ENCODE data around the gene CDH8.

CDH8 gene

DNA sequence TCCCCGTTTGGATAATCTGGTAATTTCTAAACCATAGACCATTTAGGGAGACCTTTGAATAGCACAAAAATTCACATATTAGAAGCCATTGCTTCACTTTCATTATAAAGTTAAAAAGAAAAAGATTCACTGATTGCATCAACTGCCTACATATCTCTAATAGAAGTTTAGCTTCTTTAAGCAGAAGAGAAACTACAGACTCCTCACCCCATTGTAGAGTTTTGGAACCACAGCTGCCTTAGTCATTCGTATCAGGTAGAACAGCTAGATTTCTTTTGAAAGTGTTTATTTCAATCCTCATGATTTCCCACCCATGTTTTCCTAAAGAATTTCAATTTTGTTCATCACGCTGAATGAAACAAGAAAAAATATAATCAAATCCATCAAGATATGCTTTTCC lies 144.8 kb downstream of the CDH8 start:
- DNase-seq (ENCODE audit: extremely low spot score) = no peak
- TF ChIP-seq, protein P1, sequence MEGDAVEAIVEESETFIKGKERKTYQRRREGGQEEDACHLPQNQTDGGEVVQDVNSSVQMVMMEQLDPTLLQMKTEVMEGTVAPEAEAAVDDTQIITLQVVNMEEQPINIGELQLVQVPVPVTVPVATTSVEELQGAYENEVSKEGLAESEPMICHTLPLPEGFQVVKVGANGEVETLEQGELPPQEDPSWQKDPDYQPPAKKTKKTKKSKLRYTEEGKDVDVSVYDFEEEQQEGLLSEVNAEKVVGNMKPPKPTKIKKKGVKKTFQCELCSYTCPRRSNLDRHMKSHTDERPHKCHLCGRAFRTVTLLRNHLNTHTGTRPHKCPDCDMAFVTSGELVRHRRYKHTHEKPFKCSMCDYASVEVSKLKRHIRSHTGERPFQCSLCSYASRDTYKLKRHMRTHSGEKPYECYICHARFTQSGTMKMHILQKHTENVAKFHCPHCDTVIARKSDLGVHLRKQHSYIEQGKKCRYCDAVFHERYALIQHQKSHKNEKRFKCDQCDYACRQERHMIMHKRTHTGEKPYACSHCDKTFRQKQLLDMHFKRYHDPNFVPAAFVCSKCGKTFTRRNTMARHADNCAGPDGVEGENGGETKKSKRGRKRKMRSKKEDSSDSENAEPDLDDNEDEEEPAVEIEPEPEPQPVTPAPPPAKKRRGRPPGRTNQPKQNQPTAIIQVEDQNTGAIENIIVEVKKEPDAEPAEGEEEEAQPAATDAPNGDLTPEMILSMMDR (IDR thresholded peaks at IDR 0.05; ENCODE audit: control extremely low read depth, extremely low read depth, low read depth, missing control alignments) = no peak
- ChIA-PET POLR2A (no interaction called here), CTCF (interaction anchor here (1.0 kb wide), 2 partner anchors 12 to 16 kb away, joined by 3 to 5 read pairs; no protein-coding TSS in a partner anchor)

DNA sequence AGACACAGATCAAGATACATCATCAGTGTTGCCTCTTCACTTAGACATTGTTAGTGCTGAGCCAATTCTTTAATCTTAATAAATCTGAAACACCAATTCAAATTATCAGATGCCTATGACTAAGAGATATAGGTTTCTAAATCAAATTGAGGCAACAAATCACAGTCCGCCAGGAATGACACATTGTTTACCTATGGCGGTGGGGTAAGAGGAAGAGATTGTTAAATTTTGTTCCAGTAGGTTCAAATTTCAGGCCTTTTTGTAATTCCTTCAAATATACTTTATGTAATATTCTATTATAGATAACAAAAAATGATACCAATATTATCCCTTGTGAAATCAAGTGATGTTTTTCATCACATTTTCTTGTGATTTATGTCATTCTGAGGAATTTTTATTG lies 145.9 kb downstream of the CDH8 start:
- DNase-seq (ENCODE audit: extremely low spot score) = no peak
- ChIA-PET POLR2A (no interaction called here), CTCF (no interaction called here)
- TF ChIP-seq, protein P1 (IDR thresholded peaks at IDR 0.05; ENCODE audit: control extremely low read depth, extremely low read depth, low read depth, missing control alignments) = no peak

DNA sequence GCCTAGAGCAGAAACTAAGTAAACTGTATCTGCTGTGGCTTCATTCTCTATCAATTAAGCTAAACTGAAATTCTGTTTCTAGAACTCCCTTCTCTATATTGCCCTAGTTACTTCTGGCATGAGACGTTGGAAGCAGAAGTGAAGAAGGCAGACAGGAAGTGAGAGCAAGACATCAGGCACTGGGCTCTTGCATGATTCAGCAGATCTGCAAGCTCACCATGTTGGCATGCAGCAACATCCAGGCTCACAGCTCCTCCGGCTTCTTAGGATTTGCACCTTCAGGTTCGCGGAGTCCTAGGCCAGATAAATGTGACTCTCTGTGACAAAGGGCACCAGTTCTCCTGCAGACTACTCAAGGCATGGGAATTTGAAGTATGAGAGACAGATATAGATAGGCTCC lies 148.3 kb downstream of the CDH8 start:
- ChIA-PET CTCF (no interaction called here), POLR2A (no interaction called here)
- TF ChIP-seq, protein P1 (IDR thresholded peaks at IDR 0.05; ENCODE audit: control extremely low read depth, extremely low read depth, low read depth, missing control alignments) = no peak
- no peak for DNase-seq (ENCODE audit: extremely low spot score)

DNA sequence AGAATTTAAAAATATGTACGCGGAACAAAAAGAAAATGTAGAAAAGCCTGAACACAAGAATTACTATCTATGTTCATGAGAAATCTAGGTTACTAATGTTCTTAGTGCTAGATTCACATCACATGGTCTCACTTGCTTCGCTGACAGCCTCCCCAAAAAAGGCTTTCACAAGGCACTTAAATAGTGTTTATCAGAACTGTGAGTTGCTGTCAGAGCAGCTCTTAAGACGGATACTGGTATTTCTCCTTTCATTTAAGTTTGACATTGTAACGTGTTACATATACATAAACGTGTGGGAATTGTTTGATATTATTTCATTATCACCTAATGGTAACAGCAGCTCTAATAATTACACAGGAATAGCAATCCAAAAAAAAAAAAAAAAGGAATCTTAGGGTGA lies 150.9 kb downstream of the CDH8 start:
- TF ChIP-seq, protein P1 (IDR thresholded peaks at IDR 0.05; ENCODE audit: control extremely low read depth, extremely low read depth, low read depth, missing control alignments) = no peak
- ChIA-PET POLR2A (no interaction called here), CTCF (no interaction called here)
- DNase-seq (ENCODE audit: extremely low spot score) = no peak

DNA sequence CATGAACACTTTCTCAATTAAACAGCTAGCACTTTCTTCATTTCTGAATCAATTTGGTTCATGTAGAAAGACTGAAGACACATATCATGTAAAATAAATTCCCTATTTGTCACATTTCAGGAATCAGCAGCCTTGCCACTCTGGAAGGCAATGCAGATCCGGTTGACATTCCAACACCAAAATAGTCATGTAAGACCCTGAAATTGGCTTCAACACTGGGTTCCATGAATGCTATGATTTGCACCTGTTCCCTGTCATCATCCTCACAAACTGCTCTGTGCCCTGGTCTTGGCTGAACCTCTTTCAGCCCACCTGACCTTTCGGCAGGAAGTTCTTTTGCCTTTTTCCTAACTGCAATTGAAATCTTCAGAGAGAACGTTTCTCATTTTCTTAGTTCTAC lies 156.9 kb downstream of the CDH8 start:
- ChIA-PET CTCF (interaction anchor here (1.4 kb wide), 1 partner anchor 12 kb away, joined by 3 read pairs; no protein-coding TSS in a partner anchor), POLR2A (no interaction called here)
- no peak for DNase-seq (ENCODE audit: extremely low spot score)
- TF ChIP-seq, protein P1 (IDR thresholded peaks at IDR 0.05; ENCODE audit: control extremely low read depth, extremely low read depth, low read depth, missing control alignments) = no peak

DNA sequence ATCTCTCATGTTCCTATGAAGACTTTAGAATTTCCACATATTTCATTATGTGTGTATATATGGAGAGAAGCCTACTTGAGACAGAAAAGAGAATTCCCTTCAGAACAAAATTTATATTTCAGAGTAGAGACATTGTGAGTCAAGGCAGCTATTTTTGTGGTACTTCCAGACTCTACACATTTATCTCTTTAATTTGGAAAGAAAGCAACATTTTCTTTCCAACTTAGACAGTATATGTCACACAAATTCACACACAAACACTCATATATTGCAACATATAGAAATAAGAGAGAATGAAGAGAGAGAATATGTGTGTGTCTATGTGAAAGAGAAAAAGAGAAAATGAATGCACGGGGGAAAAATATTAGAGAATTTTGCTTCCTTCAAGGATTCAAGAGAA lies 158.8 kb downstream of the CDH8 start:
- DNase-seq (ENCODE audit: extremely low spot score) = no peak
- POLR2A ChIA-PET = no interaction called here
- CTCF ChIA-PET = no interaction called here
- TF ChIP-seq, protein P1 (IDR thresholded peaks at IDR 0.05; ENCODE audit: control extremely low read depth, extremely low read depth, low read depth, missing control alignments) = no peak

DNA sequence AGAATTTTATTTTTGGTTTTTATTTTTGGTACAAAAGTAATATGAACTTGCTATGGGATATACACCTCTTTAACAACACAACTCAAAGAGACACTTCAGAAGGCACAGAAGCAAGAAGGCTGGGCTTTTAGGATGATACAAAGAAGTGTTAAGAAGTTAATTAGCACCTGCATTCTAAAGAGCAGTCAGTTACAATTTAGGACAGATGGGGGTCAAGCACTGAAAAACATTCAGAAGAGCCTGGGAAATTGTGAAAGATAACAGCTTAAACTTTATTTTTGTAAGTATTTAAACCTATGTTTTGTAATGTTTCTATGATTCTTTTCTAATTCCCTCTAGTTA lies 163.5 kb downstream of the CDH8 start:
- ChIA-PET CTCF (interaction anchor here (2.1 kb wide), 1 partner anchor 9 kb away, joined by 5 read pairs; no protein-coding TSS in a partner anchor), POLR2A (no interaction called here)

More for the DNA sequence above, 163.5 kb downstream of the CDH8 start:
- TF ChIP-seq, protein P1 (IDR thresholded peaks at IDR 0.05; ENCODE audit: control extremely low read depth, extremely low read depth, low read depth, missing control alignments) = no peak
- no peak for DNase-seq (ENCODE audit: extremely low spot score)

Data from GM10248 (cell line).